Activated naive CD8-positive, alpha-beta T cell treated with anti-CD3 and anti-CD28 coated beads, Interleukin-2, amount 50 U/mL, for 16 hours (primary cell): ENCODE measurements around the gene SUDS3.

Experiments
- DNase-seq: peaks from one replicate; pipeline ENCODE4 v3.0.0-alpha.2; 2020; ENCODE audit warnings: low read depth, low spot score

SUDS3 gene

DNA sequence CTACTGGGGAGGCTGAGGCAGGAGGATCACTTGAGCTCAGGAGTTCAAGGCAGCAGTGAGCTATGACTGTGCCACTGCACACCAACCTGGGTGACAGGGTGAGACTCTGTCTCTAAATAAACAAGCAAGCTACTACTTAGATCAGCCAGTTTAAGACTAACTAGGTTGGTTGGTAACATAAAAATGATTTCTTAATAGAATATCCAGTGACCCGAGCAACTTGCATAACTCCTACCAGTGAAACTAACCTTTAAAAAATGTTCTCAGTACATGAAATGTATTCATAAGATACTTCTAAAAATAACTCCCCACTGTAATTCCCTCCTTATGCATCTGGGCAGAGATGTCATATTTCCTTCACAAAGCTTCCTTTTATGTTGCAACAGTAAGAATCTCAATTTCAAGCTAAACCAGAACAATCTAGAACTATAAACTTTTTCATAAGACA lies 19.5 kb upstream of the SUDS3 start:
- DNase-seq: no peak

DNA sequence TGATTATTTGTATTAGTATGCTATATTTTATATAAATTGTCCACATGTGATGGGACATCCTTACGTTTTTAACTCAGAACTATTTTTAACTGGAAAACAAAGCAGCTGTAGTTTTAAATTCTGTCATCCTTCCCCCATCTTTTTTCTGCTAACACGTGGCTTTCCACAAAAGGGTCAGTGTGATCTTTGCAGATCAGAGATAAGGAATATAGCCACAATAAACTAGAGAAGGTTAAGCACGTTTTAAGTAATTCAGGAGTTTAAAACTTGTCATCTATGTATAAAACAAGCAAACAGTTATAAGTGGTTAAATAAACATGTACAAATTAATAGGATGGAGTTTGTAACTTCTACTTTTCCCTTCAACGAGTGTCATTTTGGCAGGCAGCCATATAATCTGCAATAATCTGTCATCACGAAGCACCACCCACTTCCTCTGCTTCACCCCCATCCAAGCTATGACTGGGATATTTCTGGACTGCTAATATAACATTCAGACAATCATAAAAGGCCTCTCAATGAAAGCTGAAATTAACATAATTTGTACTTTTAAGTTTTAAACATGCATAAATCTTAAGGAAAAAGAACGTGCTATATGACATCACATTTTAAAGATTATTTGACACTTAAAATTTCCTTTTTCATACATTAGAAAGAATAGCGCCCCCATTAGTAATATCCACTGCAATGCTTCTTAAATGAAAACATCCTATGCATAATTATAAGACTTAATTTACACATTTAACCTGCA lies 18.9 kb upstream of the SUDS3 start:
- DNase-seq: no peak

DNA sequence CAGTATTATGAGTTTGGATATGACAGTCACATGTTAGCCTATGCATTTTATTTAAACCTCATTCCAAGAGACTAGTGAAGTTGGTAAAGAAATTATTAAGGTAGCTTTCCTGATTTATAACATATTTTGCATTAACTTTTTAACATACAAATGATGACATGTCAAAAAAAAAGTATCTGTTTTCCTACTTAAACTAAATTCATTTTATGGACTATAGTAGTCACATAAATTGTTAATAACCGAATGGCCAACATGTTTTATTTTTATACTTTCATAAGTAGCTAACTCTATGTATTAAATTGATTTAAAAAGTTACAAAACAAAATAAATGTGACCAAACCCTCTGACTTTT lies 18.4 kb upstream of the SUDS3 start:
- no peak for DNase-seq

DNA sequence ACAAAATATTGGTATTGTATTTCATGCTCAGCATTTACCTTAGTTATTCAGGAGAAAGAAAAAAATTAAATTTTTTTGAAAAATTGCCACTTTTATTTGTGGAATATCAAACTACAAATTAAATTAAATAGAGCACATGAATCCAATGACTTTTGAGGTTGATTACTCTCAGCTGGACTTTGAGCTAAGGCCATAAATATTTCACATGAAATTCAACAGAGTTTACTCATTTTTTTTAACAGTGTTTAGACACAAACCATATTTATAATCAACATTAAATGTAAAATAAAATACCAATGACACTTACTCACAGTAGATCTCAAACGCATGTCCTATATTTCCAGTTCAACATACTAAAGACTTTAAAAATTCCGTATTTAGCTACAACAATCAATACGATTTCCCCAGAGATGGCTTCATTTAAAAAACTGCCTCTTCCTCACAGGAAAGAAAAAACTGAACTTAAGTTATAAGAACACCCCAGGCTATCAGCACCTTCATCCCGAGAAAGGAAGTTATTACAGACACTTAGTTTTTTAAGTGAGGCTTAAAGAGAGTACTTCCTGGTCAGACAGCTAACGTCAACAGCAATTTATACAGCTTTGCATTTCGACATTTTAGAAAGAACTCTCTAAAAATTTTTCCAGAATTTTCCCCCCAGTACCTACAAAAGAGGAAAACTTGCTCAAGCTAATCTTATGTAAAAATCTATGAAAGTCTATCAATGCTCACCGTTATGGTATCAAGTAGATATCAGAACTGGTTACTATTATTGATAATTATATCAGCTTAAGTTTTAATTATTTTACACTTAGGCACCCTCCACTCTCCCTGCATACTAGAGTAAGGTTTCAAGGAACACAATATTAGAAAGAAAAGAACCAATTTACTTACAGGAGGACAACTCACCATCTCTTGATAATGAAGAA lies 17.5 kb upstream of the SUDS3 start:
- DNase-seq: no peak

DNA sequence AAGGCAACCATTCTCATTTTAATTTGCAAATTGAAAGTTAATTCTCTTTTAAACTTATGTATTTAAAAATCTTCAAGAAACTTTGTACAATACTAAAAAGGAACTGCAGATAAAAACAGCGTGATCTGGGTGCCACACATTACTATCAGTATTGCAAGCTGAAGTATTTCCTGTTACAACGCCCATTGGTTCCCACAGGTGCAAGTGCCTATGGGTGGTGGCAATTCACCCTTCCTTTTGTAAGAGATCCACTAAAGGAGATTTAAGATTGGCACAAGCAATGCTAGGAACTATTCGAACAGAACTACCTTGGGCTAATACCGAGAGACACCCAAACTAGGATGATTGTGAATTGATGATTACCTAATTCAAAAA lies 16.8 kb upstream of the SUDS3 start:
- no peak for DNase-seq

DNA sequence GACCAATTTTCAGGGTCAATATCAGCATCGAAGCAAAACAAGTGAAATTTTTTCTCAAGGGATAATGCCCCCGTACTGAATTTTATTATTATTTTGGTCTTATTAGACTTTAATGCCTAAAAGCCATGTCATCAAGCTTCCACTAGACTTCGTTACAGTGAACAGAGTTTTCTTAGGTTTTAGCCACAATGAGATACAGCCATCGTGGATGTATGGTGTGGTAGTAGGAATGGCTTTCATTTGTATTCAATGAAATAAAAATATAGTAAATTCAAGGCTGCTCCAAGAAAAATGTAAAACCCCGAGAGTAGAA lies 15.3 kb upstream of the SUDS3 start:
- no peak for DNase-seq

DNA sequence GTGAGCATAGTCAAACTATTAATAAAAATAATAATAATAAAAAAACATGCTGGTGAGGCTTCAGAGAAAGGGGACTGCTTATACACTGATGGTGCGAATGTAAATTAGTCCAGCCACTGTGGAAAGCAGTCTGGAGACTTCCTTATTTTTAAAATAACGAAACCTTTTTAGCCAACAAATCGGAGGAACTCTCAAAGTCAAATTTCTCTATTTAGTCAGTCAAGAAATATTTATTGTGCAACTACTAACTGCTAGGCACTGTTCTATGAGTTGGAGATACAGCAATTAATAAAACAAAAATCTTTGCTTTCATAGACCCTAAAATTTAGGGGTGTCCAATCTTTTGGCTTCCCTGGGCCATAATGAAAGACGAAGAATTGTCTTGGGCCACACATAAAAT lies 14.5 kb upstream of the SUDS3 start:
- DNase-seq: no peak

DNA sequence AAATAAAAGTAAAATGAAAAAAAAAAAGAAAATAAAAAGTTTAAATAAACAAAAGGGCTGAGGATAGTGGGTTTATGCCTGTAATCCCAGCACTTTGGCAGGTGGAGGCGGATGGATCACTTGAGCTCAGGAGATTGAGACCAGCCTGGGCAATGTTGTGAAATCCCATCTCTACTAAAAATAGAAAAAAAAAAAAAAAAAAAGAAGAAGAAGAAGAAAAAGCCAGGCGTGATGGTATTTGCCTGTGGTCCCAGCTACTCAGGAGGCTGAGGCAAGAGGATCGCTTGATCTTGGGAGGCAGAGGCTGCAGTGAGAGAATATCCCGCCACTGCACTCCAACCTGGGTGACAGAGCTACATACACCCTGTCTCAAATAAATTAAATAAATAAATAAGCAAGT lies 7.5 kb upstream of the SUDS3 start:
- no peak for DNase-seq

DNA sequence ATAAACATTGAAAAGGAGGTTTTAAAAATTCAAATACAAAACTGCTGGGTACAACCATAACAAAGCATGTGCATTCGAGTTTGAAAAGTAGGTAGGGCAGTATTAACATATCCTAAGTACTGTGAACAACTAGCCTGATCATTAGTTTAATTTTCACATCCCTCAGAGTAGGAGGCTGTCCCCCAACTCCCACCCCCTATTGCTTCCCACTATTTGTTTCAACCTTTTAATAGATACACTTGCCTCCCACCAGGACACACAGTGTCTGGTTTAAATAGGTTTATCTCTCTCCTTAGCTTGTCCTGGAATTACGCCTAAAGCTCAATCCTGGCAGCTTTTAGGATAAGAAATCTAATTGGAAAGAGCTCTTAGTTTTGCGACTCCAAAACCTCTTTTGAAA lies 5.8 kb upstream of the SUDS3 start:
- no peak for DNase-seq

DNA sequence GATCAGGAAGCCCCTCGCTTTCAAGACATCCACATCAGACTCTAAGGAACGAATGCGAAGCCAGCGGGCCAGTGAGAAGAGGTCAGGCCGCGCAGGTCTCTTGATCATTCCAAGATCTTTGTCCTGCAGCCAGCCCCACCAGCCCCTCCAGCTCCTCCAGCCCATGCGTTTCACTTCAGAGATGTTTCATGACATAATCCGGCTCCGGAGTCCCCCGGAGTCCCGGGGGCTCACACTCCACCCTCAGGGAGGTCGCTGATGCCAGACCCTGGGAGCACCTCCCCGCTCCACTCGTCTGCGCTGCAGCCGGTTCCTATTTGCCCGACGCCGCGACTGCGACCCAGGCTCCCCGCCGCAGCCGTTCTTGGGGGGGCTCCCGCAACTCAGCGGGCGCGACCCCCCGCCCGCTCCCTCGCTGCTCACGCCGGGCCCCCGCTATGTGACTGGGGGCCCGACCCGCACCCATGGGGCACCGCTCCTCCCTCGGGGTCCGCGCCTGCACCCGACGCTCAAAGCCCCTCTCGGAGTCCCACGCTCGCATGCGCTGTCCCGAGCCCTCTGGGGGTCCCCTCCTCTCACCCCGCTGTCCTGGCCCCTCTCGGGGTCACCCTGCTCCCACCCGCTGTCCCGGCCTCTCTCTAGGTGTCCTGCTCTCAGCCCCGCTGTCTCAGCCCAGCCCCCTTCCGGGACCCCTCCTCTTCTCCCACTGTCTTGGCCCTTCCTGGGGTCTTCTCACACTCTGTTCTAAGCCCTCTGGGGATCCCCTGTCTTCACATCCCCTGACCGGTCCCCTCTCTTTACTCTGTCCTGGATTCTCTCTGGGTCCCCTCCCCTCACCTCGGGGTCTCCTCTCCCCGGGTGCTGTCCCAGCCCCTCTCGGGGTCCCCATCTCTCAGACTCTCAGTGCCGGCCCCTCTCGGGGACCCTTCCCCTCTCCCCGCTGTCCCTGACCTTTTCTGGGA lies 4.8 kb upstream of the SUDS3 start:
- DNase-seq: no peak

DNA sequence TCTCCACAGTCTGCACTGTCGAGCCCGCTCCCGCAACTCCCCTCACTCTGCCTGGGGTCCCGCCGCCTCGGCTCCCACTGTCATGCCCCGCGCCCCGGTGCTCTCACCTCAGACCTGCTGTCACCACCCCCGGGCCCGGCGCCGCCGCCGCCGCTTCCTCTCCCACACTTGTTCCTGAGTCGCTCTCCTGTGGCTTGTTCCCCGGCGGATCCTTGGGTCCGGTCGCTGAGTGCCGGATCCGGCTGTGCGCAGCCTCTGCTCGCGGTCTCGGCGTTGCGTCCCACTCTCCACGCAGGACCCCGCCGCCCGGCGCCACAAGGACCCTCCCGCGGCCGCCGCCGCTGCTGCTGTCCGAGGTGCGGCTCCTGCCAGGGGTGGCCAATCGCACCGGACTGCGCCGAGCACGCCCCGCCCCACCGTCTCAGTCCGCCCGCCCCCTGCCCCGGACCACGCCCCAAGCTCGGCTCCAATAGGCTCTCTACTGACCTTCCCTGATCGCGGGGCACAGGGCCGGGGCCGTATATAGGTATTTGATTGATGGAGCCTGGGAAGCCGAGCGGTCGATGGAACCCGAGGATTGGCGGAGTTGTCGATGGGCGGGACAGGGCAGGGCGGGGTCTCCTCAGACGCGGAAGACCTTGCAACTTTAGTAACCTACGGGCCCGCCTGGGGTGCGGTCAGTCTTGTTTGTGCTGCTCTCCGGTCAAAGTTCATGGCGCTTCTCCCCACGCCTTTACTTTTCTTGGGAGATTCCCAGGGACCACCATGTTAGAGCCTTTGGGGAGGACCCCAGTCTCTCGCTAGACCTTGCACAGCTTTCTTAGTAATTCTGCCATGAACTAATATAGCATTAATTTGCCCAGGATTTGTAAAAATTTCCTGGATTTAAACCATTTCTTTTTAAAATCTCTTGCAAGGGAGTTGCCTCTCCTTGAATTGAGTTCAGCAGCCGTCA lies 3.5 kb upstream of the SUDS3 start, which contains the start of gene TAOK3:
TSS of gene TAOK3 (minus strand) at position 367 of the 955 bp plus-strand sequence. CDS start 117,340 bp downstream, outside the sequence.
- peak; percentile 93 for DNase-seq

DNA sequence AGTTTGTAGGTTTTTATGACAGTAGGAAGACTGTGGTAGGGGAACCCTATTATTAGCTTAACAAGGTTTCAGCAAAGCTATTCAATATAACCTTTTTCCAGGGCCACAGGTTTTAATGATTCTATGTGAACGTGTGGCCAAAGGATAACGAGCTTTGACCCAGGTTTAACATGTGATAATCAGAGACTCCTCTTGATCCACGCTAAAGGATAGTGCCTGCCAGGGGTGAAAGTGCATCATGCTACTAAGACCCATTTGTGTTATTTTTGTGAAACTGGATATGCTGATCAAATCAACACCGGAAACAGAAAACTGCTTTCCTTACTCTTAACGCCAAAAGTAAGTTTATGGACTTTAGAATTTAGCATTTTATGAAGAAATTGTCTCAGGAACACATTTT lies 2.7 kb upstream of the SUDS3 start:
- no peak for DNase-seq

DNA sequence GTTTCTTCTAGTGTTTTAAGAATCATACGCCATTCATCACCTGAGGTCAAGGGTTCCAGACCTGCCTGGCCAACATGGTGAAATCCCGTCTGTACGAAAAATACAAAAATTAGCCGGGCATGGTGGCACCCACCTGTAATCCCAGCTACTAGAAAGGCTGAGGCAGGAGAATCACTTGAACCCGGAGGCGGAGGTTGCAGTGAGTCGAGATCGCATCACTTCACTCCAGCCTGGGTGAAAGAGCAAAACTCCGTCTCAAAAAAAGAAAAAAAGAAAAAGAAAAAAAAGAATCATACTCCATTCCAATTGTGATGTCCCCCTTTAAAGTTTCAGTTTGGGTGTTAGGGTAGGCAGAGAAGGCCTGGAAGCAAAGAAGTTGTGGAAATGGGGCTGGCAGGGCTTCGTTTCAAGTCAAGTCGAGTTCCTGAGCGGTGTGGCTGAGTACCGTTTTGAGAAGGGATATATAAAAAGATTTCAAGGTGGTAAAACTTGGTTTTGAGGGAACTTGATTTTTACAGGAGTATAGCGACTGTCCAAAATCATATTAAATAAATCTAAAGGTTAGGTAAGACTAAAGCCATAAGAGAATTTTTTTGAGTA lies 2.1 kb upstream of the SUDS3 start:
- no peak for DNase-seq

DNA sequence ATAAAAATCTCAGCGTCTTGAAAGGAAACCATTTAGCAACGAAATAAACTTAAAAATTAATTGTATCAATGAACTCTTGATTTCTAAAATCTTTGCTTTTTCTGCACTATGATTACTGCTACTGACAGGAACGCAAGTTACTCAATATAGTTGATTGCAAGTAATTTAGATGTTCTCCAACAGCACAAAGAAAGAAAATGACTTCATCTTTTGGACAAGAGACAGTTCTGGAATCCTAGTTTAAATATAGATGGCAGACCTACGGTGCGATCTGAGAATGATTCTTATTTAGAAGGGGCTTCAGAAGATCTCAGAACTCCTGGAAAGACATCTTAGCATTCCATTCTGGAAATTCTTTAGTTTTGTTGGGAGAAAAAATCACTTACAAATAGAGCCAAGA lies 1.4 kb upstream of the SUDS3 start:
- DNase-seq: no peak

DNA sequence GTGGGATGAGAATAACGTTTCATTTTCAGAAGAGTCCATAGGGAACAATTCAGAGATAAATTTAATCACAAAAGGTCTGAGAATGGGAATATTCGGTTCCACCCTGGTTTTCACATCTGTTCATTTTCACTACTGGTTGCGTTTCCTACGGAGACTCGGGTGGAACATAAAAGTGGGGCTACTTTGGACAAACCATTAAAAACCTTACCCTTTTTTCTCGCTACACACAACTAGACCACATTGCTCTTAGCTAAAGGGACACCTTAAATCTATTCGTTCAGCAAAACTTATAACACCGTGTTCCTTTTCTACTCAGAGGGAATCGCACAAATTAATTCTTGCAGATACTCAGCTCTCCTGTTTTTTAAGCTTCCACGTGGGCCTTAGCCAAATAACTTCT lies 1.0 kb upstream of the SUDS3 start:
- DNase-seq: no peak

DNA sequence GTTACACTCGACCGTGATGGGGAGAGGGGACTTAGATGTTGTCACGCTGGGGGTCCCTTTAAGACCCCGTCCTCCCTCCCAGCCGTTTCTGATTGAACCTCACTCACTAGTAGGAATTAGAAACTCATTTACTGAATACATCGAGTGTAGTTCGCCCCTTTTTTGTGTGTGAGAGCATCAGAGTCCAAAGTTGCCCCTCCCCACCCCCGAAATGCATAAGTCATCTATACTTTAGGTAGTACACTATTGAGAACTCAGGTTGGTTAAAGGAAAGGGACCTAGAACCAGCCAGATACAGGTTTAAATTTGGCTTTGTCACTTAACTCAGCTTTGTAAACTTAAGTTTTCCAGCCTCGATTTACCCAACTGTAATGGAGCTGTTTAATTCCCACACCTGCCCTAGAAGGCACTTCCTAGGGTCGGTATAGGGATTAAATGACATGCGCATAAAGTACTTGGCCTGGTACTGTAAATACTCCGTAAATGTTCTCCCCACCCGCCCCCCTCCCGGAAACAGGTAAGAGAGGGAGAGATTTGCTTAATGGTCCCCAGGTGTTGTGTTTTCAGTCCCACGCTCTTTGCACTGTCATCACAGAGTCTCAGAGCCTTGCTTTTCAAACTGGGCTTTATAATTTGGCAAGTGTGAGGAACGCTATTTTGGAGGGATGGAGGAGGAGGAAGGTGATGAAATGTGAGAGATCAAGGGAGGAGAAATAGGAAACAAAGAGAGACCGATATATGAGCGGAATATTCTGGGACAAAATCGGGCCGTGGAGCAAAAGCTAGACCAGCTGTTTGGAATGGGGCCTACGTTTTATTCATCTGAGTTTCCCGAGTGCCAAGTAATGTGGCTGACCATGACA lies 897 bp downstream of the SUDS3 start:
- DNase-seq: no peak

DNA sequence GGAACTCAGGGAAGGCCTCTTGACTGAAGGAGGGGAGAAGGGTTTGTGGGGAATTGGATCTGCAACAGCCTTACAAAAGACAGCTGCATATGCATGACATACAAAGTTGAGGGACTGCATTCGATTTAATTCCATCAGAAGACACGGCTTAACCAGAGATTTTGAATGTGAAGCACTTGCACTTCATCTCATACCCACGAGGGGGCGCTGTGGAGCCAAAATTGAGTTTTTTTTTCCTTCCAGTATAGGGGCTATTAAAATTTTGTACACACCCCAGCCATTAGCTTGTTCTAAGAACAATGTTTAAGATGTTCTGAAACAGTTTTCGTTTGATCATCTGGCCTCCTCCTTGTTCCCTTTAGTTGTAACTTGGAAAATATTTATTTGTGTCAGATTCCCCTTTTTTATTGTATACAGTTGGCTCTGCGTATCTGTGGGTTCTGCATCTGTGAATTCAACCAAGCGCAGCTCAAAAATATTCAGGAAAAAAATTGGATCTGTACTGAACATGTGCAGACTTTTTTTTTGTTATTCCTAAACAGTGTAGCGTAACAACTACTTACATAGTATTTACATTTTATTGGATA lies 1.6 kb downstream of the SUDS3 start:
- DNase-seq: peak; percentile 44

DNA sequence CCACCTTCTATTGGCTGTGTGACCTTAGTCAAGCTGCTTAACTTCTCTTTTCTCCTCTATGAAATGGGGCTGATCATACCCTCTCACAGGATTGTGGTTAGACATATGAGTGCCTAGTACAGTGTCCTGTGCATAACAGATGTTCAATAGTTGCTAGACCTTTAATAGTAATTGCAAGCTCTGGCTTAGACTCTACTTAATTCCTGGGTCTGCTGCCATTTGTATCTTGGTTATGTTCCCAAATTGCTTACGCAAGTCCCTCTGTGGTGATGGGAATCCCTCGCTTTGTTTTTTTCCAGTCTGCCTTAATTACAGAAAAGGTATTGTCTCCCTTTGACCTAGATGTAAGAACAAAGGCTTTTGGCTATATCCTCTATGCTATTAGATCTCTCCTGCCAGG lies 15.1 kb downstream of the SUDS3 start:
- DNase-seq: no peak

DNA sequence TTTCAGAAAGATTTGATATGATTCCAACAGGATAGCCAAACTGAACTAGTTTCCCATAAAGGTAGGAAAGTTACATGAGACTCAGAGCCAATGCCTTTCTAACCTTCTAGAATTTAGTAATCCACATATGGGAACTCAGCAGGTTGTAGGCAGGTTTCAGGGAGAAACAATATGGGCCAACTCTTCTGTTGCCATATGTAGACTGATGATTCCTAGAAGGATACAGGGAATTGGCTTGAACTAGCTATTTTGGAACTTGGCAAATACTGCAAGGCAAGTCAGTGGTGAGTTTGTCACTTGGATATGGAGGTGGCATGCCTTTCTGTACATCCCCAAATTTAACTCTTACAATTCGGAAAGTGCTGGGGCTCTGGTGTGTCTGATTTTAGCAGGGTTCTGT lies 15.5 kb downstream of the SUDS3 start:
- DNase-seq: no peak
